ENCODE results near the gene TRIM65.

DNA sequence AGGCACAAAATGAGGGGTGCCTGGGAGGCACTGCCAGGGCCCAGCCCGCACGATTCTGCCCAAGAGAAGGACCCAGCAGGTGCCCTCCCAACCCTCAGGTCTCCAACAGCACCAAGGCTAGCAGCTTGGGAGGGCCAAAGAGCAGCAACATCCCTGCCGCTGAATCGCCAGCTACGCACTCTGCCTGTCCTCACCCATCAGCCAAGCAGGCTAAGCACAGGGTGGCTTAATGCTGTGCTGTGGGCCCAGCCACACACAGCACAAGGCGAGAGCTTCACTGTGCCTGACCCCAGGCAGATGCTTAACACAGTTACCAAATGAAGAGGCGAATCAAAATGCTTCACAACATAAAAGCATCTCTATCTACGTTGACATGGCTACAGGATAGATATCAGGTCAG, 18.5 kb upstream of the TRIM65 start:
- TF ChIP-seq EZH2 (conservative IDR thresholded peaks at IDR 0.05; ENCODE audit: low read depth, low read length) (no peak), TAF15 (IDR thresholded peaks at IDR 0.05; ENCODE audit: low read depth, low read length, poor library complexity, severe bottlenecking) (no peak), SPEN (CRISPR knock-in tag; IDR thresholded peaks at IDR 0.05; ENCODE audit: low read depth) (no peak), EP300 (IDR thresholded peaks at IDR 0.05; ENCODE audit: low read depth in 2 of 2, low read length in 2 of 2) (no peak), EP300 (CRISPR knock-in tag; IDR thresholded peaks at IDR 0.05; ENCODE audit: borderline replicate concordance) (no peak)
- TF ChIP-seq, protein P1, sequence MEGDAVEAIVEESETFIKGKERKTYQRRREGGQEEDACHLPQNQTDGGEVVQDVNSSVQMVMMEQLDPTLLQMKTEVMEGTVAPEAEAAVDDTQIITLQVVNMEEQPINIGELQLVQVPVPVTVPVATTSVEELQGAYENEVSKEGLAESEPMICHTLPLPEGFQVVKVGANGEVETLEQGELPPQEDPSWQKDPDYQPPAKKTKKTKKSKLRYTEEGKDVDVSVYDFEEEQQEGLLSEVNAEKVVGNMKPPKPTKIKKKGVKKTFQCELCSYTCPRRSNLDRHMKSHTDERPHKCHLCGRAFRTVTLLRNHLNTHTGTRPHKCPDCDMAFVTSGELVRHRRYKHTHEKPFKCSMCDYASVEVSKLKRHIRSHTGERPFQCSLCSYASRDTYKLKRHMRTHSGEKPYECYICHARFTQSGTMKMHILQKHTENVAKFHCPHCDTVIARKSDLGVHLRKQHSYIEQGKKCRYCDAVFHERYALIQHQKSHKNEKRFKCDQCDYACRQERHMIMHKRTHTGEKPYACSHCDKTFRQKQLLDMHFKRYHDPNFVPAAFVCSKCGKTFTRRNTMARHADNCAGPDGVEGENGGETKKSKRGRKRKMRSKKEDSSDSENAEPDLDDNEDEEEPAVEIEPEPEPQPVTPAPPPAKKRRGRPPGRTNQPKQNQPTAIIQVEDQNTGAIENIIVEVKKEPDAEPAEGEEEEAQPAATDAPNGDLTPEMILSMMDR (CRISPR knock-in tag; IDR thresholded peaks at IDR 0.05), result no peak; the same call in 1 of the 2 replicates
- TF ChIP-seq, protein P2, sequence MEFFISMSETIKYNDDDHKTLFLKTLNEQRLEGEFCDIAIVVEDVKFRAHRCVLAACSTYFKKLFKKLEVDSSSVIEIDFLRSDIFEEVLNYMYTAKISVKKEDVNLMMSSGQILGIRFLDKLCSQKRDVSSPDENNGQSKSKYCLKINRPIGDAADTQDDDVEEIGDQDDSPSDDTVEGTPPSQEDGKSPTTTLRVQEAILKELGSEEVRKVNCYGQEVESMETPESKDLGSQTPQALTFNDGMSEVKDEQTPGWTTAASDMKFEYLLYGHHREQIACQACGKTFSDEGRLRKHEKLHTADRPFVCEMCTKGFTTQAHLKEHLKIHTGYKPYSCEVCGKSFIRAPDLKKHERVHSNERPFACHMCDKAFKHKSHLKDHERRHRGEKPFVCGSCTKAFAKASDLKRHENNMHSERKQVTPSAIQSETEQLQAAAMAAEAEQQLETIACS (CRISPR knock-in tag; IDR thresholded peaks at IDR 0.05), result no peak

Data from HepG2 (cell line).